NCI-H2029 treated with DMSO at 0.1 percent for 48 hours (cell line): Measurements from ENCODE around the gene PCAT7.
"Not testable (repeated sequence)": the region's sequence is repeated elsewhere in the genome, so short reads cannot be mapped to it uniquely, and the experiment has no call there.

Experiments used
- DNase-seq: peaks from one replicate; lab custom pipeline; 2025; lab: John Stamatoyannopoulos, UW

Gene PCAT7

GRCh38 chr9:94554439-94555331, at the start of gene PCAT7:
TSS of gene PCAT7 (plus strand) at chr9:94555083.
- DNase-seq = peak; percentile 77

GRCh38 chr9:94506370-94506769, 48.5 kb upstream of the PCAT7 start:
- not testable (repeated sequence) for DNase-seq

- DNase-seq = no peak
Measured at GRCh38 chr9:94507531-94508258, 47.2 kb upstream of the PCAT7 start.

- no peak for DNase-seq
Measured at GRCh38 chr9:94511134-94511954, 43.5 kb upstream of the PCAT7 start.

- DNase-seq = no peak
Measured at GRCh38 chr9:94511955-94512265, 43.0 kb upstream of the PCAT7 start.

GRCh38 chr9:94514722-94515121, 40.2 kb upstream of the PCAT7 start:
- no peak for DNase-seq

- DNase-seq = no peak
Measured at GRCh38 chr9:94517254-94517653, 37.6 kb upstream of the PCAT7 start.

GRCh38 chr9:94525396-94526035, 29.4 kb upstream of the PCAT7 start:
- no peak for DNase-seq

GRCh38 chr9:94526271-94526670, 28.6 kb upstream of the PCAT7 start:
- DNase-seq = no peak

GRCh38 chr9:94526951-94527350, 27.9 kb upstream of the PCAT7 start:
- no peak for DNase-seq

- DNase-seq = no peak
Measured at GRCh38 chr9:94528886-94529285, 26.0 kb upstream of the PCAT7 start.

- DNase-seq = no peak
Measured at GRCh38 chr9:94533155-94533554, 21.7 kb upstream of the PCAT7 start.

- no peak for DNase-seq
Measured at GRCh38 chr9:94533601-94534000, 21.3 kb upstream of the PCAT7 start.

- no peak for DNase-seq
Measured at GRCh38 chr9:94534901-94535300, 20.0 kb upstream of the PCAT7 start.

GRCh38 chr9:94538908-94539307, 16.0 kb upstream of the PCAT7 start:
- DNase-seq = no peak

- not testable (repeated sequence) for DNase-seq
Measured at GRCh38 chr9:94544335-94544734, 10.5 kb upstream of the PCAT7 start.

- DNase-seq = no peak
Measured at GRCh38 chr9:94545940-94546339, 8.9 kb upstream of the PCAT7 start.

- DNase-seq = no peak
Measured at GRCh38 chr9:94553029-94553938, 1.6 kb upstream of the PCAT7 start.

GRCh38 chr9:94554078-94554438, 825 bp upstream of the PCAT7 start:
- DNase-seq = no peak

- no peak for DNase-seq
Measured at GRCh38 chr9:94557376-94557775, 2.5 kb downstream of the PCAT7 start.

GRCh38 chr9:94560237-94560636, 5.4 kb downstream of the PCAT7 start:
- DNase-seq = no peak
